Kidney (tissue), 14 donors: ENCODE measurements around the gene GRIK3. TPM values are rescaled to one million over a fixed set of nuclear protein-coding genes. Genes with fewer than 3 reads are reported as not detected.

ENCODE experiments used
- DNase-seq, 5 donors: peaks; one replicate each; pipeline ENCODE4 v3.0.0-alpha.2; 2013 to 2020
- FAIRE-seq: peaks from 2 replicates; lab custom pipeline; 2012; peaks lifted over from hg19 to GRCh38; lab: Jason Lieb, UNC
- H3K27ac ChIP-seq, 2 donors: one replicate each; pipeline ENCODE4 v1.7.0; 2013; ENCODE audit warnings: low read depth in 2 of 2, low read length in 2 of 2, inconsistent platforms in 1 of 2
- H3K27me3 ChIP-seq: one replicate; pipeline ENCODE4 v1.7.1; 2013; ENCODE audit warnings: low read length, inconsistent platforms; ENCODE audit not compliant: control insufficient read depth, insufficient read depth
- H3K36me3 ChIP-seq, 3 donors: one replicate each; pipeline versions ENCODE4 v1.7.0 to v1.7.1; 2013; ENCODE audit warnings: low read length in 3 of 3, control low read depth in 1 of 3, inconsistent platforms in 1 of 3; ENCODE audit not compliant: insufficient read depth in 3 of 3, control insufficient read depth in 2 of 3
- H3K4me1 ChIP-seq, 3 donors: one replicate each; pipeline versions ENCODE4 v1.7.0 to v1.7.1; 2013; ENCODE audit warnings: low read length in 3 of 3, inconsistent platforms in 1 of 3, low read depth in 1 of 3; ENCODE audit not compliant: control insufficient read depth in 2 of 3, insufficient read depth in 2 of 3
- H3K4me3 ChIP-seq, 3 donors: one replicate each; pipeline versions ENCODE4 v1.7.0 to v1.8.1; 2013; ENCODE audit warnings: low read length in 3 of 3, control low read depth in 1 of 3, inconsistent platforms in 1 of 3
- H3K9ac ChIP-seq, 3 donors: one replicate each; pipeline versions ENCODE4 v1.7.0 to v1.7.1; 2013; ENCODE audit warnings: low read length in 3 of 3, control low read depth in 1 of 3, inconsistent platforms in 1 of 3
- H3K9me3 ChIP-seq, 3 donors: one replicate each; pipeline versions ENCODE4 v1.7.0 to v1.7.1; 2013; ENCODE audit warnings: low read length in 3 of 3, control low read depth in 1 of 3, inconsistent platforms in 1 of 3; ENCODE audit not compliant: control insufficient read depth in 2 of 3, insufficient read depth in 1 of 3
- intact Hi-C: fragments of 100-400 bp; cut with DNase I; formaldehyde crosslinking; loops from one replicate; pipeline ENCODE4 v1.11.1; 2022
- polyA plus RNA-seq: library from polyadenylated mRNA; stranded (reverse); fragments of 350-450 nt; fragmentation: Illumina TruSeq; extraction: RNeasy Lipid Tissue Mini Kit (QIAGEN cat#74804); gene quantifications from one replicate; pipeline ENCODE4 v1.2.3, GENCODE V29; 2014; ENCODE audit warnings: low read depth, low replicate concordance; ENCODE audit not compliant: insufficient read depth
- total RNA-seq: library from RNA; stranded (reverse); fragmentation: NEBNext Ultra II Directional; extraction: Animal tissue kit (Norgen Biotek cat#: 25700); gene quantifications from one replicate; pipeline ENCODE4 v1.2.1, GENCODE V29; 2021
- TF ChIP-seq, protein P1 (sequence below): IDR thresholded peaks from 3 replicates; pipeline ENCODE4 v1.5.1; 2012; ENCODE audit warnings: mild to moderate bottlenecking, moderate library complexity, borderline replicate concordance; ENCODE audit not compliant: insufficient read depth; ENCODE audit errors: extremely low read depth
- donor health status: control.
- donor health status: control.
- donor health status: control.
- donor health status: control.
- donor health status: control.
- donor health status: DM: yes; HTN: yes; CAD: no.
- donor health status: Normal renal cell carcinoma (clear cell type).

GRIK3 gene
- total and polyA plus RNA-seq, 2 donors from 2014 or later, result 0.06 to 0.38 TPM

DNA sequence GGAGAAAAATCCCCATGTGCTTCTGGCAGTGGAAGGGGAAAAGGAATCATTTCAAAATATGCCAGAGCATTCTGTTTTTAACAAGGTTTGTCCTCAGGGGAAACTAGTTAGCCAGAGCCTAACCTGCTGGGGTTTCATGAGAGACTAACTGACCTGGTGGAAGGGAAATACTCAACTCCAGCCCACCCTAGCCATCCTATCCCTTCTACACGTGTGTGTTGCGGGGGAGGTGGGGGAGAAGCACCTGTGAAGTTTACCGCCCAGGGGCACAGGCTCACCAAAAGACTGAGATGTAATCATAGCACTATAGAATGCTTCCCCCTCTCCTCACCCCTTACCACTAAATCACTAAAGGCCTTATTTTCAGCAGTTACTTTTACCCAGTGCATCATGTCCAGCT lies 139.5 kb downstream of the GRIK3 start:
- Histone ChIP-seq H3K4me3 (no peak overlapping the region), H3K4me1 (no peaks in the 10 kb centered on the region), H3K9me3 (peaks cover 0 to 8% (median 6%) of the 10 kb centered on the region in 3 donors), H3K27ac (no peak overlapping the region), H3K9ac (no peak overlapping the region), H3K36me3 (no peaks in the 10 kb centered on the region), H3K27me3 (no peaks in the 10 kb centered on the region)
- FAIRE-seq, result no peak
- TF ChIP-seq, protein P1, sequence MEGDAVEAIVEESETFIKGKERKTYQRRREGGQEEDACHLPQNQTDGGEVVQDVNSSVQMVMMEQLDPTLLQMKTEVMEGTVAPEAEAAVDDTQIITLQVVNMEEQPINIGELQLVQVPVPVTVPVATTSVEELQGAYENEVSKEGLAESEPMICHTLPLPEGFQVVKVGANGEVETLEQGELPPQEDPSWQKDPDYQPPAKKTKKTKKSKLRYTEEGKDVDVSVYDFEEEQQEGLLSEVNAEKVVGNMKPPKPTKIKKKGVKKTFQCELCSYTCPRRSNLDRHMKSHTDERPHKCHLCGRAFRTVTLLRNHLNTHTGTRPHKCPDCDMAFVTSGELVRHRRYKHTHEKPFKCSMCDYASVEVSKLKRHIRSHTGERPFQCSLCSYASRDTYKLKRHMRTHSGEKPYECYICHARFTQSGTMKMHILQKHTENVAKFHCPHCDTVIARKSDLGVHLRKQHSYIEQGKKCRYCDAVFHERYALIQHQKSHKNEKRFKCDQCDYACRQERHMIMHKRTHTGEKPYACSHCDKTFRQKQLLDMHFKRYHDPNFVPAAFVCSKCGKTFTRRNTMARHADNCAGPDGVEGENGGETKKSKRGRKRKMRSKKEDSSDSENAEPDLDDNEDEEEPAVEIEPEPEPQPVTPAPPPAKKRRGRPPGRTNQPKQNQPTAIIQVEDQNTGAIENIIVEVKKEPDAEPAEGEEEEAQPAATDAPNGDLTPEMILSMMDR, result no peak
- intact Hi-C loops, result no loop called here
- DNase-seq, result peak in 1 of 5 donors; percentile 18

DNA sequence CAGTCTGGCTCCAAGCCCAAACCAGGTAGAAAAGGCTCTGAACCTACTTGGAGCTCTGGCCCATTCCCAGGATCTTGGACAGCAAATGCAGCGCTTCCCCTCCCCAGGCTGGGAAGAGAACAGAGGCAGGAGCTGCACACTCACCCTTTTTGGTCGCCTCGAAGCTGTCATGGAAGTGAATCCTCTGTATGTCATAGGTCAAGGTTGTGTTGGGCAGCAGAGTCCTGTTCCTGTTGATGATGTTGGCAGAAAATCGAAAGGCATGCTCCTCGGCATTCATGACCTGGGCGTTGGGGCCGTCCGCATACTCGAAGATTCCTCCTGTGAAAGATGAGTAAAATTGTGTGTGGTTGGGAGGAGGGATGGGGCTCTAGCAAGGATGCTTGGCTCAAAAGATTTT lies 143.5 kb downstream of the GRIK3 start:
- no peaks in the 10 kb centered on the region for H3K36me3 ChIP-seq
- intact Hi-C loops, result no loop called here
- DNase-seq (peak in 1 of 5 donors; percentile 7), FAIRE-seq (no peak)
- no peak overlapping the region for H3K4me3 ChIP-seq
- TF ChIP-seq, protein P1, result no peak
- no peak overlapping the region for H3K9ac ChIP-seq
- peaks cover 0 to 2% (median 0%) of the 10 kb centered on the region in 3 donors for H3K9me3 ChIP-seq
- no peaks in the 10 kb centered on the region for H3K4me1 ChIP-seq
- no peak overlapping the region for H3K27ac ChIP-seq
- H3K27me3 ChIP-seq, result no peaks in the 10 kb centered on the region

DNA sequence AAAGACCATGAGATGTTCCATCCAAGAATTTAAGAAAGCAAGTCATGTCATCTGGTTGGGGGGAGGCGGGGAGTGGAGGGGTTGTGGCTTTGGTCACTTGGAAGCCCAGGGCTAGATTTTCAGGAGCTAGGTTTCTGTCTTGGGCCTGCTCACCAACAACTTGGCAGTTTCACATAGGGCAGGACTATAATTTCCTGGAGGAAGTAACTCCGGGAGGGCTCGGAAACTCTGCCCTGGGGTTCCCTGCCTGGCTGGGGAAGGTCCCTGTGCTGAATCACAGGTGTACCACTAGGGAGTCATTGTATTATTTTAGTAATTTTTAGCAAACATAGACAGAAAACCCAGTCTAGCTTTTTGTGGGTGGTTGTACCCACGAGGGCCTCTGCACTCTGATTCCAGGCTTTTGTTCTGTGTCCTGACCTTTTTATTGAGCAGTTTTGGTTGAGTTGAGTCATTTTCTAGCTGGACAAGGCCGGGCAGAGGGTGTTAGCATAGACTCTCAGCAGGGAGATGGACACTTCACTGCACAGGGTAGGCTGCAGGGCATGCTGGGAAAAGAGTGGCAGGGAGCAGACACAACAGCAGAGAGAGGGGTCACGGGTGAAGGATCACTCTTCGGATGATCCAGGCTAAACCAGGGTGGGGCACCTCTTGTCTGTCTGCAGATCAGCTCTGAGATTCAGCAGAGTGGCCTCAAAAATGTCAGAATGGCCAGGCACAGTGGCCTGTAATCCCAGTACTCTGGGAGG lies 144.7 kb downstream of the GRIK3 start:
- FAIRE-seq (no peak), DNase-seq (peak in 1 of 5 donors; percentile 14)
- H3K9me3 ChIP-seq, result no peaks in the 10 kb centered on the region
- no peaks in the 10 kb centered on the region for H3K36me3 ChIP-seq
- H3K9ac ChIP-seq, result no peak overlapping the region
- H3K4me1 ChIP-seq, result no peaks in the 10 kb centered on the region
- TF ChIP-seq, protein P1, result no peak
- no peak overlapping the region for H3K4me3 ChIP-seq
- no peak overlapping the region for H3K27ac ChIP-seq
- H3K27me3 ChIP-seq, result no peaks in the 10 kb centered on the region
- intact Hi-C loops, result no loop called here
